WI38 (cell line): ENCODE measurements around the gene SP100.

Source experiments
- H3K4me3 ChIP-seq: 2 replicates; pipeline ENCODE4 v1.5.1; 2011; ENCODE audit warnings: low read depth, mild to moderate bottlenecking, control low read depth, low read length
- CTCF ChIP-seq: IDR thresholded peaks from 2 replicates; pipeline ENCODE4 v1.5.1; 2012; ENCODE audit warnings: low read depth, mild to moderate bottlenecking, control low read depth, low read length

The SP100 gene

DNA sequence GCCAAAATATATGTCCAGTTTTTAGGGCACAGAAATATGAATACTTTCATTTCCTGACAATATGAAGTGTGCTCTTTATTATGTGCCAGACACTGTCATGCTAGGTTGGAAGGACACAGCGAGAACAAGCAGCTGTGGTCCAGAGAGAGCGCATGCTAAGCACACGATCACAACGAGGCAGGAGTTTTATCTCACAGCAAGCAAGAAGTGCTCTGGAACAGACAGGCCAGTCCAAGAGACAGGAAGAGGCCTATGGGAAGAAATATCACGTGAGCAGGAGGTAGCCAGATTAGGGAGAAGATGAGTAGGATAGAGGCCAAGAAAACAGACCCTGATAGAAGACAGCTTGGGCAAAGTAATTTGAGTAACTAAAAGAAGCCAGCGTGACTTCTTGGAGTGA, 161.1 kb downstream of the SP100 start:
- H3K4me3 ChIP-seq = no peak overlapping the region
- no peak for TF ChIP-seq CTCF

DNA sequence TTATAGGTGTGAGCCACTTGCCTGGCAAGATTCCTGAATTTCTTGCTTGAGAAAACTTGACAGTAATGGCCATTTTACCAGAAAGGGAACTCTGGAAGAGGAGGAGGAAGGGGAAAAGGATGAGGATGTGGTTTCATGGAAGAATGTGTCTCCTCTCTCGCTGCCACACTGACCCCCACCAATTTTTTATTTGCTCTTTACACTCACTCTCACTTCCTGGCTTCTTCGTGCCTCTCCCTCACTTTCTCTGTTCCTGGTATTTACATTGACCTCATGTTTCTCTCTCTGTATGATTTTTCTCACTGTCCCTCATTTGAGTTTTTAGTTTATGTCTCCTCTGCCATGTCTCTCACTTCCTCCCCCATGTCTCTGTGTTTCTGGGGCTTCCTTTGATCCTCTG, 162.1 kb downstream of the SP100 start:
- TF ChIP-seq CTCF = no peak
- H3K4me3 ChIP-seq = no peak overlapping the region

DNA sequence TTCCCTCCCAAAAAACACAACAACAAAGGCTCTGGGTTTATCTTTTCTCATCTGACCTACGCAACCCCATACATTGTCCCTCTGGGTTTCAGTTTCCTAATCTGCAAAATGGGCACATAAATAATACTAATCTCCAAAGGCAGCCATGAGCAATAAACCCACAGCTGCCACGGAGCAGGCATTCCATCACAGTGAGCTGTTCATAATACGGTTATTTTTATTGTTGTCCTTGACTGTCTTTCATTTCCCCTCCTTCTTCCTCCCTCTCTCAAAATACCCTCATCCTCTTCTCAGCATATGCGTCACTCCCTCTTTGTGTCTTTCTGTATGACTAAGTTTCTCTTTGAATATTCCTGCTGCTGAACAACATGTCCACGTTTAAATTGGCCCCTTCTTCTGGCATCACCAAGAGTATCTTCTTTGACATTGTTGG, 166.9 kb downstream of the SP100 start:
- TF ChIP-seq CTCF = no peak
- H3K4me3 ChIP-seq = no peak overlapping the region

- no peak overlapping the region for H3K4me3 ChIP-seq
- no peak for TF ChIP-seq CTCF
Observed at GRCh38 chr2:230583581-230583980, 167.6 kb downstream of the SP100 start.

DNA sequence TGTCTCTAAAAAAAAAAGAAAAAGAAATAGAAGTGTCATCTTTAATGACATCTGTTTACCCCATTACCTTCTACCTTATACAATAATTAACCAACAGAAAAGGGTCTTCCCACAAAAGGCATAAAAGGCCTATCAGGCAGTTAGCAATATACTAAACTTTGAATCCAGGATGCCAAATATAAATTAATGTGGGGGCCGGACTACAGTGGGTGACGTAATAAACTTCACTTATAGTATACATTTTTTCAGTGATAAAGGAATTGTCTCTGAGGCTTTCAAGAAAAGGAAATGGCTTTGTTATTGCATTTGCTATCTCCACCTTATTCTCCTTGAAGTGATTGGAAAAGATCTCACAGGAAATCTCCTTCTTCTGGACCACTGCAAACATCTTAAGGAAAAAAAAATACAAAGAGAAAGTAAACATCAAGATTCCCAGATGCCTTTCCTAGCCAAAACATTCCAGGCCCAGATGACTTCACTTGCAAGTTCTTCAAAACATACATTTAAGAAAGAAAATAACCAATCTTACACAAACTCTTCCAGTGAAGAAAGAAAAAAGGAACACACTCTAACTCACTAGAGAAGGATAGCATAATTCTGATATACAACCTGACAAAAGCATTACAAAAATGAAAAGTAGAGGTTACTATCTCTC, 170.5 kb downstream of the SP100 start:
- no peak for TF ChIP-seq CTCF
- H3K4me3 ChIP-seq = peak overlapping the region; percentile 11; the same call in 1 of the 2 replicates

DNA sequence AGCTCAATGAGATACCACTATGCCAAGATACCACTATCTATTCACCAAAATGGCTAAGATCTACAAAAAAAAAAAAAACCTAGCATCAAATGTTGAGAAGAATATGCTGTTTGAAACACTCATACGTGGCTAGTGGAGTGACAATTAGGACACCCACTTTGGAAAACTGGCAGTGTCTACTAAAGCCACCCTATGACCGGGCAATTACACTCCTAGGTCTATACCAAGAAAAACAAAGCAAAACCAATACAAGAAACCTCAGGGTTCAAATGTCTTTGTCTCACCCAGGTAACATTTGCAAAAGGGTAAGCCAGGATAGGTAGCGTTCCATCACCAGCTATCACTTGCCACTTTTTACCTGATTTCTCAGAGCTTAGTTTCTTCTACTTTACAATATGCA, 173.0 kb downstream of the SP100 start:
- H3K4me3 ChIP-seq = no peak overlapping the region
- no peak for TF ChIP-seq CTCF

- no peak overlapping the region for H3K4me3 ChIP-seq
- TF ChIP-seq CTCF = no peak
Observed at GRCh38 chr2:230589497-230590015, 173.6 kb downstream of the SP100 start.
